WTC11 (cell line): ENCODE measurements around the gene BBS1. TPM values are rescaled to one million over a fixed set of nuclear protein-coding genes. Genes with fewer than 3 reads are reported as not detected.

Source experiments
- ATAC-seq: fragments of 200-7000 bp; cut with Tn5 transposase; 2 replicates; pipeline ENCODE4 v1.10.0; 2021; ENCODE audit warnings: mild to moderate bottlenecking, moderate library complexity
- CTCF ChIA-PET: fragments of 300-600 bp; sonication (Branson Sonifier 250); formaldehyde crosslinking; loops from one replicate; lab custom pipeline; 2021; ENCODE audit warnings: antibody characterized with exemption; lab: Charles Lee
- POLR2A ChIA-PET: fragments of 350-600 bp; sonication (Branson Sonifier 250); formaldehyde crosslinking; loops from one replicate; lab custom pipeline; 2021; ENCODE audit warnings: antibody characterized with exemption; lab: Charles Lee
- DNase-seq: peaks from one replicate; pipeline ENCODE4 v3.0.0; 2021; ENCODE audit warnings: low spot score
- H3K27ac Mint-ChIP-seq: 2 replicates; pipeline ENCODE4 v1.8.0; 2021; ENCODE audit warnings: mixed read lengths
- H3K27me3 Mint-ChIP-seq: 2 replicates; pipeline ENCODE4 v1.8.0; 2021; ENCODE audit warnings: low read depth, mild to moderate bottlenecking, moderate library complexity, mixed read lengths
- H3K36me3 Mint-ChIP-seq: 2 replicates; pipeline ENCODE4 v1.8.0; 2021; ENCODE audit warnings: mixed read lengths
- H3K4me1 Mint-ChIP-seq: 2 replicates; pipeline ENCODE4 v1.8.0; 2022; ENCODE audit warnings: mixed read lengths
- H3K4me3 Mint-ChIP-seq: 2 replicates; pipeline ENCODE4 v1.8.0; 2021; ENCODE audit warnings: mild to moderate bottlenecking, moderate library complexity, mixed read lengths
- H3K9me3 Mint-ChIP-seq: 2 replicates; pipeline ENCODE4 v1.8.0; 2021; ENCODE audit warnings: mixed read lengths
- ATF1 ChIP-seq: sonication (generic); formaldehyde crosslinking; IDR thresholded peaks from 2 replicates; pipeline ENCODE4 v1.8.1; 2023; ENCODE audit warnings: mild to moderate bottlenecking, moderate library complexity, missing genetic modification reagents
- ATF2 ChIP-seq: sonication (generic); formaldehyde crosslinking; IDR thresholded peaks from 2 replicates; pipeline ENCODE4 v1.8.1; 2022; ENCODE audit warnings: low read depth, missing genetic modification reagents, borderline replicate concordance
- ATF3 ChIP-seq: sonication (generic); formaldehyde crosslinking; conservative IDR thresholded peaks from 2 replicates; pipeline ENCODE4 v1.8.1; 2022; ENCODE audit warnings: mild to moderate bottlenecking, missing genetic modification reagents
- ATF6 ChIP-seq: sonication (generic); formaldehyde crosslinking; IDR thresholded peaks from 2 replicates; pipeline ENCODE4 v1.8.1; 2023; ENCODE audit warnings: mild to moderate bottlenecking, missing genetic modification reagents
- CBFB ChIP-seq: sonication (generic); formaldehyde crosslinking; IDR thresholded peaks from 2 replicates; pipeline ENCODE4 v1.8.1; 2022; ENCODE audit warnings: mild to moderate bottlenecking, low read depth, missing genetic modification reagents
- CDX4 ChIP-seq: fragments of 250-450 bp; sonication (Bioruptor Pico); IDR thresholded peaks from 2 replicates; pipeline ENCODE4 v1.9.0; 2021; ENCODE audit warnings: moderate library complexity, mild to moderate bottlenecking, inconsistent platforms, borderline replicate concordance
- CREB1 ChIP-seq: sonication (generic); formaldehyde crosslinking; IDR thresholded peaks from 2 replicates; pipeline ENCODE4 v1.8.0; 2023; ENCODE audit warnings: mild to moderate bottlenecking, missing genetic modification reagents
- E2F4 ChIP-seq: sonication (generic); formaldehyde crosslinking; IDR thresholded peaks from 2 replicates; pipeline ENCODE4 v1.8.1; 2022; ENCODE audit warnings: low read depth, mild to moderate bottlenecking, moderate library complexity, missing genetic modification reagents, borderline replicate concordance
- ELF4 ChIP-seq: sonication (generic); formaldehyde crosslinking; IDR thresholded peaks from 2 replicates; pipeline ENCODE4 v1.8.1; 2022; ENCODE audit warnings: low read depth, mild to moderate bottlenecking, moderate library complexity, missing genetic modification reagents
- FOXP4 ChIP-seq: sonication (generic); formaldehyde crosslinking; IDR thresholded peaks from 2 replicates; pipeline ENCODE4 v1.8.0; 2022; ENCODE audit warnings: mild to moderate bottlenecking, missing genetic modification reagents
- GABPB1 ChIP-seq: sonication (generic); formaldehyde crosslinking; IDR thresholded peaks from 2 replicates; pipeline ENCODE4 v1.8.1; 2023; ENCODE audit warnings: mild to moderate bottlenecking, missing genetic modification reagents
- IRF2 ChIP-seq: sonication (generic); formaldehyde crosslinking; IDR thresholded peaks from 2 replicates; pipeline ENCODE4 v1.8.0; 2022; ENCODE audit warnings: low read depth, missing genetic modification reagents, borderline replicate concordance
- MXD4 ChIP-seq: fragments of 250-450 bp; sonication (Bioruptor Pico); IDR thresholded peaks from 2 replicates; pipeline ENCODE4 v1.8.0; 2021; ENCODE audit warnings: mild to moderate bottlenecking, moderate library complexity, borderline replicate concordance
- MYBL2 ChIP-seq: sonication (generic); formaldehyde crosslinking; IDR thresholded peaks from 2 replicates; pipeline ENCODE4 v1.8.1; 2023; ENCODE audit warnings: mild to moderate bottlenecking, moderate library complexity, missing genetic modification reagents
- NFATC4 ChIP-seq: fragments of 250-450 bp; sonication (Bioruptor Pico); IDR thresholded peaks from 2 replicates; pipeline ENCODE4 v1.9.0; 2021; ENCODE audit warnings: mild to moderate bottlenecking
- NFE2L1 ChIP-seq: sonication (generic); formaldehyde crosslinking; IDR thresholded peaks from 2 replicates; pipeline ENCODE4 v1.8.1; 2023; ENCODE audit warnings: missing genetic modification reagents
- NFYB ChIP-seq: sonication (generic); formaldehyde crosslinking; conservative IDR thresholded peaks from 2 replicates; pipeline ENCODE4 v1.8.0; 2022; ENCODE audit warnings: low read depth, missing genetic modification reagents
- NR3C1 ChIP-seq: sonication (generic); formaldehyde crosslinking; conservative IDR thresholded peaks from 2 replicates; pipeline ENCODE4 v1.8.1; 2023; ENCODE audit warnings: low read depth, mild to moderate bottlenecking, missing genetic modification reagents
- RELA ChIP-seq: sonication (generic); formaldehyde crosslinking; IDR thresholded peaks from 2 replicates; pipeline ENCODE4 v1.8.1; 2022; ENCODE audit warnings: missing genetic modification reagents, mild to moderate bottlenecking, borderline replicate concordance
- SMAD3 ChIP-seq: sonication (generic); formaldehyde crosslinking; IDR thresholded peaks from 2 replicates; pipeline ENCODE4 v1.8.0; 2022; ENCODE audit warnings: missing genetic modification reagents, mild to moderate bottlenecking, borderline replicate concordance
- SP1 ChIP-seq: sonication (generic); formaldehyde crosslinking; conservative IDR thresholded peaks from 2 replicates; pipeline ENCODE4 v1.8.1; 2022; ENCODE audit warnings: missing genetic modification reagents
- TEAD1 ChIP-seq: sonication (generic); formaldehyde crosslinking; IDR thresholded peaks from 2 replicates; pipeline ENCODE4 v1.8.0; 2022; ENCODE audit warnings: mild to moderate bottlenecking, missing genetic modification reagents
- ZNF416 ChIP-seq: fragments of 250-450 bp; sonication (Bioruptor Pico); IDR thresholded peaks from 2 replicates; pipeline ENCODE4 v1.9.0; 2021; ENCODE audit warnings: mild to moderate bottlenecking, inconsistent platforms
- ZNF671 ChIP-seq: fragments of 250-450 bp; sonication (Bioruptor Pico); IDR thresholded peaks from 2 replicates; pipeline ENCODE4 v1.8.0; 2021; ENCODE audit warnings: mild to moderate bottlenecking
- total RNA-seq: library from RNA; stranded (reverse); gene quantifications from 3 replicates; pipeline ENCODE4 v1.2.3, GENCODE V29; 2021

BBS1 gene
- total RNA-seq, 1 experiment from 2014 or later, result 26.8 TPM

GRCh38 chr11:66545701-66546367 lies 35.4 kb downstream of the BBS1 start, which contains the start of gene ZDHHC24 (continued):
- TF ChIP-seq RELA, result peak; percentile 47; the same call in 1 of the 2 replicates
- peak; percentile 62; the same call in 1 of the 2 replicates for TF ChIP-seq FOXP4 (CRISPR knock-in tag)
- peak; percentile 66; the same call in 1 of the 2 replicates for TF ChIP-seq GABPB1
- TF ChIP-seq ATF6, result no peak
- TF ChIP-seq SP1 (CRISPR knock-in tag), result peak; percentile 64; the same call in 1 of the 2 replicates

GRCh38 chr11:66546368-66546965 lies 36.0 kb downstream of the BBS1 start, which contains the start of gene ACTN3:
TSS of gene ACTN3 (plus strand) at chr11:66546903. CDS start at chr11:66546938, 35 bp downstream.
- ATAC-seq, result peak; percentile 55
- CTCF ChIA-PET, result interaction anchor here (0.6 to 2.9 kb wide), 18 partner anchors 13 to 300 kb away, joined by 3 to 34 read pairs (median 4); partner anchors contain the start of genes CCDC87, CCS, DPP3 and MRPL11
- POLR2A ChIA-PET, result interaction anchor here (0.6 to 2.0 kb wide), 13 partner anchors 17 to 757 kb away, joined by 3 to 23 read pairs (median 5); partner anchors contain the start of genes BBS1, CCDC87, CCS and DPP3
- Mint-ChIP-seq H3K4me3 (peak within 1 kb of the TSS; percentile 85), H3K27ac (peak within 1 kb of the TSS; percentile 93), H3K36me3 (no peaks in the 10 kb centered on the region; the same call in 1 of the 2 replicates), H3K9me3 (no peaks in the 10 kb centered on the region), H3K4me1 (peaks cover 38% of the 10 kb centered on the region), H3K27me3 (no peaks in the 10 kb centered on the region)
- DNase-seq, result peak; percentile 81
- no peak for TF ChIP-seq SMAD3 (CRISPR knock-in tag)
- peak; percentile 49; the same call in 1 of the 2 replicates for TF ChIP-seq ZNF671 (CRISPR knock-in tag)
- TF ChIP-seq CDX4 (CRISPR knock-in tag), result no peak
- TF ChIP-seq TEAD1 (CRISPR knock-in tag), result no peak
- no peak for TF ChIP-seq CBFB (CRISPR knock-in tag)
- no peak for TF ChIP-seq ZNF416
- no peak for TF ChIP-seq NR3C1 (CRISPR knock-in tag)
- no peak for TF ChIP-seq ATF3 (CRISPR knock-in tag)
- TF ChIP-seq MYBL2 (CRISPR knock-in tag), result peak; percentile 77; the same call in 1 of the 2 replicates
- TF ChIP-seq ATF6, result no peak
- TF ChIP-seq NFYB, result no peak
- no peak for TF ChIP-seq E2F4 (CRISPR knock-in tag)
- TF ChIP-seq MXD4 (CRISPR knock-in tag), result peak; percentile 61; the same call in 1 of the 2 replicates
- TF ChIP-seq ATF1, result no peak
- no peak for TF ChIP-seq NFATC4 (CRISPR knock-in tag)
- TF ChIP-seq ELF4 (CRISPR knock-in tag), result no peak
- no peak for TF ChIP-seq CREB1
- TF ChIP-seq NFE2L1 (CRISPR knock-in tag), result no peak
- no peak for TF ChIP-seq ATF2 (CRISPR knock-in tag)
- TF ChIP-seq IRF2, result no peak
